RWPE2 (cell line): ENCODE results near the gene LATS2.

Source experiments
- ATAC-seq: fragments of 200-7000 bp; cut with Tn5 transposase; 3 replicates; pipeline ENCODE4 v1.9.1; 2021; ENCODE audit warnings: low read depth
- DNase-seq: peaks from one replicate; pipeline ENCODE4 v3.0.0-alpha.2; 2020; ENCODE audit warnings: low spot score
- H3K27ac ChIP-seq: fragments of 450-650 bp; 2 replicates; pipeline ENCODE4 v1.5.1; 2017; ENCODE audit warnings: mild to moderate bottlenecking; ENCODE audit not compliant: poor library complexity, severe bottlenecking
- H3K27me3 ChIP-seq: fragments of 250-450 bp; sonication (Bioruptor Pico); 2 replicates; pipeline ENCODE4 v1.5.1; 2021; ENCODE audit warnings: mild to moderate bottlenecking, moderate library complexity; ENCODE audit not compliant: insufficient read depth, poor library complexity, severe bottlenecking
- H3K36me3 ChIP-seq: fragments of 250-450 bp; sonication (Bioruptor Pico); 2 replicates; pipeline ENCODE4 v1.5.1; 2020; ENCODE audit warnings: low read depth, mild to moderate bottlenecking, moderate library complexity
- H3K4me1 ChIP-seq: fragments of 250-450 bp; sonication (Bioruptor Pico); 2 replicates; pipeline ENCODE4 v1.5.1; 2021; ENCODE audit warnings: mild to moderate bottlenecking, moderate library complexity; ENCODE audit not compliant: insufficient read depth, poor library complexity, severe bottlenecking
- H3K4me3 ChIP-seq: fragments of 250-450 bp; sonication (Bioruptor Pico); 2 replicates; pipeline ENCODE4 v1.5.1; 2021; ENCODE audit warnings: mild to moderate bottlenecking, moderate library complexity; ENCODE audit not compliant: severe bottlenecking
- H3K9me3 ChIP-seq: fragments of 250-450 bp; sonication (Bioruptor Pico); 2 replicates; pipeline ENCODE4 v1.5.1; 2021; ENCODE audit warnings: mild to moderate bottlenecking, moderate library complexity; ENCODE audit not compliant: severe bottlenecking
- CTCF ChIP-seq: fragments of 450-650 bp; IDR thresholded peaks from one replicate; pipeline ENCODE4 v1.5.1; 2017; ENCODE audit warnings: mild to moderate bottlenecking, moderate library complexity; ENCODE audit not compliant: poor library complexity, severe bottlenecking

The LATS2 gene

DNA sequence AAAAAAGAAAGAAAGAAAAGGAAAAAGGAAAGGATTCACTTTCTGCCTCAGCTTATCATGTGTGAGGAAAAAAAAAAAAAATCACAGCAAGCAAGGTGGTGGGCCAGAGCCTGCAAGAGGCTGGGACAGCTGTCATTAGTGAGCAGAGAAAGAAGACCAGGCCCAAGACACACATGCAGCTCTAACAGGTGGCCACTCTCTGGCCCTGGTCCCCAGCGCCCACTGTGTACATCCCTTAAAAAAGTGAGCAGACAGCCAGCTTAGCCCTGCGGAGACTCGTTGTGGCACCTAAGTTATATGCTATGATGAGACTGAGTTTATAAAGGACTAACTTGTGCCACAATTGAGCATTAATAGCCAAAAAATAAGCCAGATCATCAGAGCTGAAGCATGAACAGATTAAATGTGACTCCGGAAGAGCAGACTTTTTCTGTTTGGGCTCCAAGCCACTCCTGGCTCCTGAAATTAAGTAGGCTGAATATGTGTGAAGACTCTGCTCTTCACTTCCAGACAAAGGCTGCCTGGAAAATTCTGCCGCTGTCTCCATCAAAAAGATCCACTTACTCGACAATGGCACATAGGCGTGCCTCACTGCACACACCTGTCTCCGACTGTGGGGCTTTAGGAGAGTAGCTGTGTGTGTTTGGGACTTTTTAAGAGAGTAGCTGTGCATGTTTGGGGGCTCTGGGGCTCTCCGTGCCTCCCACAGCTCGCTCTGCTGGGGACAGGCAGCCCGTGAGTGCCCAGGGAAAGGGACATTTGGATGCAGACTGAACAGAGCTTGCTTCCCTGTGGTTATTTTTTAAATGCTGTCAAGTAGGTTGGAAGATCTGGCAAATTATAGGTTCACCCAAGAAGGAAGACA, 55.0 kb downstream of the LATS2 start:
- Histone ChIP-seq H3K4me1 (no peaks in the 10 kb centered on the region), H3K27me3 (no peaks in the 10 kb centered on the region), H3K27ac (no peak overlapping the region), H3K4me3 (no peak overlapping the region), H3K9me3 (no peaks in the 10 kb centered on the region), H3K36me3 (no peaks in the 10 kb centered on the region)
- ATAC-seq (no peak), DNase-seq (no peak)
- TF ChIP-seq CTCF: no peak

- H3K27ac ChIP-seq: no peak overlapping the region
These were observed 56.2 kb downstream of the LATS2 start for GRCh38 chr13:21005193-21005592.

DNA sequence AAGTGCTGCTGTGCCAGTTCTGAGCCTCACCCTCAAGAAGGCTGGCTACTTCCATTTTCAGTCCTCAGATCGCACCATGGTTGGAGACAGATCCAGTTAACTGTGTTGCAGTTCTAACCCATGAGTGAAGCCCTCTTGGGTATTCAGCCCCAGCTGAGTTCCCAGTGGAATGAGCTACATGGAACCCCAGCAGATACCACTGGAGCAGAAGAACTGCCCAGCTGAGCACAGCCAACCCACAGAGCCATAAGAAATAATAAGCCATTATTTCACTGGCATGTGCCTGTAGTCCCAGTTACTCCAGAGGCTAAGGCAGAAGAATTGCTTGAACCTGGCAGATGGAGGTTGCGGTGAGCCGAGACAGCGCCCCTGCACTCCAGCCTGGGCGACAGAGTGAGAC, 59.9 kb downstream of the LATS2 start:
- DNase-seq (no peak), ATAC-seq (no peak)
- Histone ChIP-seq H3K4me3 (no peak overlapping the region), H3K4me1 (no peaks in the 10 kb centered on the region), H3K27me3 (no peaks in the 10 kb centered on the region), H3K9me3 (no peaks in the 10 kb centered on the region), H3K27ac (no peak overlapping the region), H3K36me3 (no peaks in the 10 kb centered on the region)
- no peak for TF ChIP-seq CTCF

More at GRCh38 chr13:21005193-21005592, 56.2 kb downstream of the LATS2 start:
- H3K4me3 ChIP-seq: no peak overlapping the region
- ATAC-seq: no peak
- no peak for TF ChIP-seq CTCF
- H3K27me3 ChIP-seq: no peaks in the 10 kb centered on the region
- H3K4me1 ChIP-seq: no peaks in the 10 kb centered on the region
- no peaks in the 10 kb centered on the region for H3K36me3 ChIP-seq
- DNase-seq: no peak
- no peaks in the 10 kb centered on the region for H3K9me3 ChIP-seq

- no peak overlapping the region for H3K4me3 ChIP-seq
- no peak for TF ChIP-seq CTCF
- DNase-seq (no peak), ATAC-seq (no peak)
- no peak overlapping the region for H3K27ac ChIP-seq
- peaks cover under 1% of the 10 kb centered on the region for H3K4me1 ChIP-seq
- H3K36me3 ChIP-seq: no peaks in the 10 kb centered on the region
- no peaks in the 10 kb centered on the region for H3K27me3 ChIP-seq
- no peaks in the 10 kb centered on the region for H3K9me3 ChIP-seq
These were observed 60.7 kb downstream of the LATS2 start for GRCh38 chr13:21000647-21001046.

- peaks cover 5% of the 10 kb centered on the region for H3K4me1 ChIP-seq
- ATAC-seq (no peak), DNase-seq (no peak)
- no peak overlapping the region for H3K27ac ChIP-seq
- no peak overlapping the region for H3K4me3 ChIP-seq
- no peaks in the 10 kb centered on the region for H3K9me3 ChIP-seq
- H3K36me3 ChIP-seq: peaks cover 5% of the 10 kb centered on the region; the same call in 1 of the 2 replicates
- TF ChIP-seq CTCF: no peak
- H3K27me3 ChIP-seq: no peaks in the 10 kb centered on the region
These were observed 62.6 kb downstream of the LATS2 start for GRCh38 chr13:20998649-20999415.
